GM18499 (cell line): ENCODE measurements around the gene CFAP65.
A peak's percentile ranks its signal among the peaks of the same experiment; 100 is the strongest.

Experiments
- ATAC-seq: cut with Tn5 transposase; IDR thresholded peaks from one replicate; pipeline ENCODE4 v1.9.1; 2021; ENCODE audit warnings: moderate number of reproducible peaks; ENCODE audit not compliant: insufficient read depth, unreplicated experiment

Gene CFAP65

DNA sequence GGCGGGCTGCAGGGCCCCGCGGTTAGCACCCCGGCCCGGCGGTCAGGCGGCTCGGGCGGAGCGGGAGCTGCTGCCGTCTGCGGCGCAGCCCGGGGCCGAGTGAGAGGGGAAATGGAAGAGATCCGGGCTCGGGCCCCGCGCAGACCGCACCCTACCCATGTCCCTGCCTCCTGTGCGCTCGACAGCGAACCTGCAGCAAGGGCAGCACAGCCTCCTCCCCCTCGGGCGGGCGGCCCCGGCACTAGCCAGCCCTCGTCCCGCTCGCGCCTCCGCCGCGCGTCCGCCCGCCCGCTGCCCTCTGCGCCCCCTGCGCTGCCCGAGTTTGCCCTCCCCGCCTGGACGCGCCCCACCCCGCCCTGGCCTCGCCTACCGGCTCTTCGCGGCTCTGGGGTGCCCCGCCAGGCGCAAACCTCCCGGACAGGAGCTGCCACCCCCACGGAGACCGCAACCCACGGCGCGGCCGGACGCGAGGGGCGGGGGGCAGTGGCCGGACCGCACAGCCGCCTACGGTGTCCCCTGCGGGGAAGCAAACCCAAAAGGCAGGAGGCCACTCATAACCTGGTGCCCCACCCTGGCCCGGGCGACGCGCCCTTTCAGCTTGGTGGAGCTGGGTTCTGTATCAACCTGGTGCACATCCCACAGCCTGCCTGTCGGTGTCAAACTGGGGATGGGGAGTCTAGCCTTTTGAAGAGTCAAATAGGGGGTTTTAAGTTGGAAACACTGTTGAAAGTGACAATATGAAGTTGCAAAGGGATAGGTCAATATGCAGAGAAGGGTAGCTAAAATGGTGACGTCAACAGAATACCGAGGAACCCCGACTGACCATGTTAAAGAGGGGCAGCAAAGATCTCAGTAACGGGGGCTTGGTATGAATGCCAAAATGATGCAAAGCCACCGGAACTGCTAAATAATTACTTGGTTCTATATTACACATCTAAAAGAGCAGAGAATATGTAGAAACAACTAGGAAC is 19.8 kb upstream of the CFAP65 start, which contains the start of gene IHH:
Gene IHH, minus strand, starts transcription at position 101 of the 971 bp plus-strand sequence. CDS start 454 bp downstream, outside the sequence.
- ATAC-seq = no peak

- ATAC-seq = no peak
Observed at GRCh38 chr2:219059725-219060682, 18.7 kb upstream of the CFAP65 start.

GRCh38 chr2:219059375-219059724 is 18.0 kb upstream of the CFAP65 start:
- no peak for ATAC-seq

DNA sequence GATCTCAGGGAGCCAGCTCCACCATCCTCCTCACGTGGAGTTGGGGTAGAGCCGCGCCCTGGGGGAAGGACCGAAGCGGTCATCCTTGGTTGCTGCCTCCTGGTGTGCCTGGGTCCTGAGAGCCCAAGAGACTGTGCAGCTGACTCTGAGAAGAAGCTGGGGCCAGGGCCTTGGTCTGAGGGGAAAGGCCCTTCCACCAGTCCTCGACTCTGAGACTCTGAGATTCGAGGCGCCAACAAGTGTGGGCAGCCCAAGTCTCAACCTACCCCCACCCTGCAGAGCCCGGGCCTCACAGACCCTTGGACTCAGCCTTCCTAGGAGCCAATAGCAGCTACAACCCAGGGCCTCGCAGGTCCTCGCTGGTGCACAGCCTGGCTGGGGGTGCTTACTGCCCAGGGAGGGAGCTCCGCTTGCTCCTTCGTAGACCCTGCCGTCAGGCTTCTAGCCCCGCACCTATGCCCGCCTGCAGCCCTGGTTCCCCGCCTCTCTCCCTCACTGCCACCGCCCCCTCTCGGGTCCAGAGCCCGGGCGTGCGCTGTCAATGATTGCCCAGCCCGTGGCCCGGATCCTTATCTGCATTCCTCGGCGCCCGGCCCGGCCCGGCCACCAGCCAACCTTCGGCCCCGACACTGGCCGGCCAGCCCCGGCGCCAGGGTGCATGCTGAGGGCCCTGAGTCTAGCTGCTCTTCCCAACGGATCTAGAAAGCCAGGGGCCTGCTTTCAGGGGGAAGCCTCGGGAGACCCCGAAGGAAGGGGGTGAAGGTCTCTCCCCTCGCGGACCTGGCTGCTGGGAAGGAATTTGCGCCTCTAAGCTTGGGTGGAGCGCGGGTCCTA is 17.4 kb upstream of the CFAP65 start:
- ATAC-seq = no peak

DNA sequence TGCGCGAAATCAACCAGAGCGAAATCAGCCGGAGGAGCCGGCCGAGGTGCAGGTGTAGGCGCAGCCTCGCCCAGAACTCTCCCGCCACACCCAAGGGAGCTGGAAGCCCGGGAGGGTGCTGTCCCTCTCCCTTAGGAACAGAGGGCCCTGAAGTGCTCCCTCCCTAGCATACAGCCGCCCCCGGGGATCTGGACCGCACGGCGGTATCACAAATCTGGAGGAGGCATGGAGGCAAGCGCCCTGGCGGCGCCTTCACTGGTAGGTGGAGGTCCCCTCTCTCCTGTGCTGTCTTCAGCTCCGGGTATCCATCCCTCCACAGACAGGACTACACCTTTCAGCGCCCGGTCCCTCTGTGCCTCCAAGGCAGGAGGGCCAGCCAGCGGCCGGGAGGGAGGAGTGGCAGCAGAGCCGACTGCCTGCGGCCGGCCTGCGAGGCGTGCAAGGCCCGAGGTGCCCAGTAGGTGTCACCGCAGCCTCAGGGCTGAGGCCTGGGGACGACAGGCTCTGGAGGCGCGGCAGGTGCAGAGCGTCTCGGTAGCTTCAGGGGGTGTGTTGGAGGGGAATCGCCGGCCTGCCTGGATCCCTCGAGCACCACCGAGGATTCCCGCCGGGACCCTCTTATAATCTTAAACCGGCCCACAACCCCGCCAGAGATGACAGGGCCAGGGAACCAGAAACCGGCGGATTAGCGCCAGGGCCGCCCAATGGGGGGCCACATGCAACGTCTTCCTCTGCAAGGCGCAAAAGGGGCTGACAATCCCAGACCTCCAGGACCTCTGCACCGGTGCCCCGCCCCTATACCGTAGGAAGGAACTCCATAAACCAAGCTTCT is 16.6 kb upstream of the CFAP65 start:
- peak; percentile 73 for ATAC-seq

- no peak for ATAC-seq
Observed at GRCh38 chr2:219056896-219057708, 15.8 kb upstream of the CFAP65 start.

- no peak for ATAC-seq
Observed at GRCh38 chr2:219056176-219056895, 15.0 kb upstream of the CFAP65 start.

DNA sequence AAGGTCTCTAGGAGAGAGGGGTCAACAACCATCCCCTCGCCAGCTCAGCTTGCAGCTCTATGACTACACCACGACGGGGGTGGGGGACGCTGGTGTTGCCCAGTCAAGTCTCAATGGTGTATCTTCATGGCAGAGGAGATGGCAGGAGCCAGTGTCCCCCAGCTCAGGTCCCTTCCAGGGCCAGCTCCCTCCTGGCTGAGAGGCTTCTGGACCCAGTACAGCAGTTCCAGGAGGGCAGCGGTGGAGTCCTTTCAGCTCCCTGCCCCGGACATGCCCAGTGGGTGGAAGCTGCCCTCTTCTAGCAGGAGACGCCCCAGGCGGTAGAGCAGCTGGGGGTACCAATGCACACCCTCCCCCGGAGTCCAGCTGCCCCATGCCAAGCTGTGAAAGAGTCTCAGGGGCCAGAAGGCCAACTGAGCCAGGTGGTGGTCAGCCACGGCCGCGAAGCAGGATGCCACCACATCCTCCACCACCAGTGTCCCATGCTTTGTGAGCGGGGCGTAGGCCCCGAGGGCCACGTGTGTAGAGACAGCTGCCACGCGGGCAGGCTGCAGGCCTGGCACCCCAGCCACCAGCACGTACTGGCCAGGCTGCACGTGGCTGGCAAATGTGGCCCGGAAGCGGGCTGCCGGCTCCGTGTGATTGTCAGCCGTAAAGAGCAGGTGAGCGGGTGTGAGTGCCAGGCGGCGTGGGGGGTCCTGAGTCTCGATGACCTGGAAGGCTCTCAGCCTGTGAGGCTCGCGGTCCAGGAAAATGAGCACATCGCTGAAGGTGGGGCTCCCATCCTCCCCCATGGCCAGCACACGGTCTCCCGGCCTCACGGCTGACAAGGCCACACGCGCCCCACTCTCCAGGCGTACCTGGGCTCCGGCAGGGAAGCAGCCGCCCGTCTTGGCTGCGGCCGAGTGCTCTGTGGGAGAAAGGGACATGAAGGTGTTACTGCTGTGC is 13.9 kb upstream of the CFAP65 start:
- ATAC-seq = no peak

GRCh38 chr2:219049282-219049681 is 8.0 kb upstream of the CFAP65 start:
- no peak for ATAC-seq

DNA sequence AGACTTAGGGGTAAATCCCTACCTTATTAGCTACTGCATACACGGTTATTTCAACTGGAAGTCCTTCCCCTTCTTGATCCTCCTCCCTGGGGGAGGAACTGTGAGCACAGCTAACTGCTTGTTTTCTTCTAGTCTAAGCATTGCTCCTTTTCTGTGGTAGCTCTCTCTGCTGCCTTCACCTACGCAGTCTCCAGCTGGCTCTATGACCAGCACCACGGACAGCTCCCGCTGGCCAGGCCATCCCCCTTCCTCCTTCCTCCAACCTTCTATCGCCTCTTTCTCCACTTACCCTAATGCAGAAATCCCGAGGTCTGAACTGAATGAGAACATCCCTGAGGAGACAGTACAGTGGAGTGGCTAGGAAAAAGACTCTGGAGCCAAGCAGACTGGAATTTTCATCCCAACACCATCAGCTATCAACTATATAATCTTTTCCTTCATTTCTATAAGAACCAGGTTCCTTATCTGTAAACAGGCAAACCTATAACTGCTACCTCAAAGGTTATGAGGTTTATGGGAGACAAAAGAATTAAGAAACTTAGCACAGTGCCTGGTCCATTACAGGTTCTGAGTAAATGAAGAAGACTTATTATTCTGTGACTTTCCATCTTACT is 4.7 kb upstream of the CFAP65 start:
- ATAC-seq = no peak

- no peak for ATAC-seq
Observed at GRCh38 chr2:219042750-219043149, 1.4 kb upstream of the CFAP65 start.

DNA sequence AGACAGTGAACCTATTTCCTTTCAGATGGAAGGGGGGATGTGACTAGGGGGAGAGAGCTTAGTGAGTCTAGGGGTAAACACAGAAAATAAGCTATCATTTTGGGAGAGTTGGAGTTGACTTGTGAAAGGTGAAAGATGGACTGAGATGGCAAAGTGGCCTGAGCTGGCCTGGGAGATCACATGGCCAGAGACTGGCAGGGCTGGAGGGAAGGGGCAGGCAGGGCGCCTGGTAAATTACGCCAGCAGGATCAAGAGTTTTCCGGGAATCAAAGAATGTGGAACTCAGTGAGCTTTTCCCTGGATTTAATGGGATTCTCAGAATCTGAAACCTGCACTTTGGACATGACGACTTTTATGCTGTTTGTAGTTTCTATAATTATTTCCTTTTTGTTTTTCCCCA is 841 bp upstream of the CFAP65 start:
- no peak for ATAC-seq

- no peak for ATAC-seq
Observed at GRCh38 chr2:219038600-219038999, 2.7 kb downstream of the CFAP65 start.

DNA sequence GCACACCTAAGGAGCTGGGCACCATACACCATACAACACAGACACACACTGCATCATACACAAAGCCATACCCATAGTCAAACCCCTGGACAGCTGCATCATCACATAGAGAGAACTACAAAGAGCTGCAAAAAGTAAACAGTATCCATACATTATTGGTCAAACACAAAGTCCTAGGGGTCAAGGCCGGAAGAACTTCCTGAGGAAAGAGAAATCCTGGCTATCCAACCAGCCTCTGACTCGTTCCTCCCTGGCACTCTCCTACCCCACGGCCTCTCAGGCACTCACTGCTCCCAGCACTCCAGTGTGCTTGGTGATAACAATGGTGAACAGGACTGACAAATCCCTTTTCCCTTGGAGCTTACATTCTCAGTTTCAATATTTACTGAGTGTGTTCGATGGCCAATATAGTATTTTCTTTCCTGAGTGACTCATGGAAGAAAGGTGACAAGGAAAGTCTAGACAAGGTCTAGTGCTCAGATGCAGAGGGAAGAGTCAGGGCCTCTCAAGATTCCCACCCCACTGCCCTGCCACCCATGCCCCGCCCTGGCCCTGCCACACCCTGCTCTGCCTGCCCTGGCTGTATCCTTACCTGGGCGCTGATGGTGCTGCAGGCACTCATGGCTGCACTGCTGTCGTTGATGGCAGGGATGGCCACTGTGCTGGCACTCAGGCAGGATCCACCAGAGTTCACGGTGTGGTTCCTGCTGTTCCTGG is 3.4 kb downstream of the CFAP65 start:
- ATAC-seq = no peak

DNA sequence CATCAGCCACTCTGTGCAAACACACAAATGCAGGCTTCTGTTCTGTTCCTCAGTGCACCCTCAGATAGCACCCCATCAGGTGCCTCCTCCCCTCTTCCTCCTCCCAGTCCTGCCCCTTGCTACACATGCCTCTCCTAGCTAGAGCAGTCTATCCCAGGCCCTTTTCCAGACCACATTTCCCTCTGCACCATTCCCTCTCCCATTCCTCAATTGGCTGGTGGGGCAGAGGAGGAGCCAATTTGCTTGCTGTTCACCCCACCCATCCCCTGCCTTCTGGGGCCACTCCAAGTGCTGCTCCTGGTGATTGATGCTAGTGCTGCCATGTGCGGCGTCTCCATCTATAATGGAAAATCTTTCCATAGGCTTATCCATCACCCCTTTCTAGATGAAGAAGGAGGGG is 5.4 kb downstream of the CFAP65 start:
- ATAC-seq = no peak

- ATAC-seq = no peak
Observed at GRCh38 chr2:219034823-219035222, 6.5 kb downstream of the CFAP65 start.
